ENCODE measurements around the gene MET. TPM values are rescaled to one million over a fixed set of nuclear protein-coding genes. Genes with fewer than 3 reads are reported as not detected.

The MET gene
- total and polyA plus RNA-seq, 9 donors, result 1.3 to 33.9 (median 5.8) TPM

DNA sequence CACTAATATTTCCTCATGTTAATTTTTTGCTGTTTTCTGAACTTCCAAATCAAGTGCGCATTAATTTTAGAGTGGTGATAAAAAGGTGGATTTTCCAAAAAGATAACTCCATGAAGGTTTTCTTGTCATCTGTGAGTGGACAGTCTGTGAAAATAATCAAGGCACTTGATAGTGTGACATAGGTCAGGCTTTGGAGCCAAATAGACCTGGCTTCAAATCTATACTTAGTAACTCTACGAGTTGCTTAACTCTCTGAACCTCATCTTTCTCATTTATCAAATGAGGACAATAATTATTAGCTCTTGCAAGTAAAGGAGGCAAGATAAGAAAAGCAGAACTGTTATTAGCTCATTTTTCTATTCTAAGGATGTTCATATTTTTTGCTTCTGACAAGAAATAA is 24.7 kb upstream of the MET start:
- H3K27ac ChIP-seq, result no peak overlapping the region
- no peaks in the 10 kb centered on the region for H3K9me3 ChIP-seq
- no peak overlapping the region for H3K4me3 ChIP-seq
- no peaks in the 10 kb centered on the region for H3K27me3 ChIP-seq
- intact Hi-C loops (cut with DNase I), result no loop called here
- WGBS, 3 donors, result 76 to 78% (median 78%) methylated on average over 2 of the region's 2 CpGs
- H3K36me3 ChIP-seq, result no peaks in the 10 kb centered on the region
- TF ChIP-seq, protein P1, sequence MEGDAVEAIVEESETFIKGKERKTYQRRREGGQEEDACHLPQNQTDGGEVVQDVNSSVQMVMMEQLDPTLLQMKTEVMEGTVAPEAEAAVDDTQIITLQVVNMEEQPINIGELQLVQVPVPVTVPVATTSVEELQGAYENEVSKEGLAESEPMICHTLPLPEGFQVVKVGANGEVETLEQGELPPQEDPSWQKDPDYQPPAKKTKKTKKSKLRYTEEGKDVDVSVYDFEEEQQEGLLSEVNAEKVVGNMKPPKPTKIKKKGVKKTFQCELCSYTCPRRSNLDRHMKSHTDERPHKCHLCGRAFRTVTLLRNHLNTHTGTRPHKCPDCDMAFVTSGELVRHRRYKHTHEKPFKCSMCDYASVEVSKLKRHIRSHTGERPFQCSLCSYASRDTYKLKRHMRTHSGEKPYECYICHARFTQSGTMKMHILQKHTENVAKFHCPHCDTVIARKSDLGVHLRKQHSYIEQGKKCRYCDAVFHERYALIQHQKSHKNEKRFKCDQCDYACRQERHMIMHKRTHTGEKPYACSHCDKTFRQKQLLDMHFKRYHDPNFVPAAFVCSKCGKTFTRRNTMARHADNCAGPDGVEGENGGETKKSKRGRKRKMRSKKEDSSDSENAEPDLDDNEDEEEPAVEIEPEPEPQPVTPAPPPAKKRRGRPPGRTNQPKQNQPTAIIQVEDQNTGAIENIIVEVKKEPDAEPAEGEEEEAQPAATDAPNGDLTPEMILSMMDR (IDR thresholded peaks at IDR 0.05), result no peak
- TF ChIP-seq POLR2A (IDR thresholded peaks at IDR 0.05) (no peak), EP300 (IDR thresholded peaks at IDR 0.05) (no peak)
- H3K4me1 ChIP-seq (ENCODE audit: insufficient read depth), result no peaks in the 10 kb centered on the region
- DNase-seq, result no peak

DNA sequence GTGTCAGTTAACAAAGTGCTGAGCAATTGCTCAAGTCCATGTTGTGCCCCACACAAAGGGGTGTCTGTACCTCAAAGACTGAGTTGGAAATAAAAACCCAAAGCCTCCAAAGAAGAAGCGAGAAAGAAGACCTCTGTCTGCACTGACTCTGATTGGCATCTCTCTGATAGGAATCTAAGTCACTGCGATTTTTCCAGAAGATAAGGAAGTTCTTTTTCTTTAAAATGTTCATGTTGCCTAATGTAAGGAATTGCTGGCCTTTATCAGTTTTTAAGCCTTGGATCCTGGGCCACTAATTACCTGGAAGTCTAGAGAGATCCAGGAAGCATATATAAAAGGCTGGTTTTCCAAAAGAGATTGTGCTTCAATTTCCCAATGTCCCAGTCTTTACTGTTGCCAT is 24.1 kb upstream of the MET start:
- H3K36me3 ChIP-seq, result no peaks in the 10 kb centered on the region
- no peaks in the 10 kb centered on the region for H3K4me1 ChIP-seq (ENCODE audit: insufficient read depth)
- no peak overlapping the region for H3K27ac ChIP-seq
- 79 to 91% (median 88%) methylated on average over 2 of the region's 2 CpGs for WGBS, 3 donors
- H3K27me3 ChIP-seq, result no peaks in the 10 kb centered on the region
- intact Hi-C loops (cut with DNase I), result no loop called here
- no peak overlapping the region for H3K4me3 ChIP-seq
- H3K9me3 ChIP-seq, result no peaks in the 10 kb centered on the region
- no peak for TF ChIP-seq POLR2A (IDR thresholded peaks at IDR 0.05)
- TF ChIP-seq EP300 (IDR thresholded peaks at IDR 0.05), result no peak
- TF ChIP-seq, protein P1 (IDR thresholded peaks at IDR 0.05), result no peak
- DNase-seq, result no peak

DNA sequence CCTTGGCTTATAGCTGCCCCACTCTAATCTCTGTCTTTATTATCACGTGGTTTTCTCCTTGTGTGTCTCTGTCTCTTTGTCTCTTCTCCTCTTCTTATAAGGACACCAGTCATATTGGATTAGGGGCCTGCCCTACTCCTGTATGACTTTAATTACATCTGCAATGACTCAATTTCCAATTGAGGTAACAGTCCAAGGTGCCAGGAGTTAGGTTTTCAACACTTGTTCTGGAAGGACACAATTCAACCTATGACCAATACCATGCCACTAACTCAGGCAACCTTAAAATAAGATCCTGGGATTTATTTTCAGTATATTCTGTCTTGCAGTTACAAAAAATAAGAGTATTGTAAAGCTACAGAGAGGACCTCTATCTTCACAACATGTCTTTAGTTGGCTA is 21.6 kb upstream of the MET start:
- Histone ChIP-seq H3K27ac (no peak overlapping the region), H3K36me3 (no peaks in the 10 kb centered on the region), H3K27me3 (no peaks in the 10 kb centered on the region), H3K4me3 (no peak overlapping the region), H3K9me3 (no peaks in the 10 kb centered on the region), H3K4me1 (ENCODE audit: insufficient read depth) (no peaks in the 10 kb centered on the region)
- 75 to 80% (median 78%) methylated on average over 1 of the region's 1 CpG for WGBS, 3 donors
- DNase-seq, result no peak
- intact Hi-C loops (cut with DNase I), result no loop called here
- TF ChIP-seq POLR2A (IDR thresholded peaks at IDR 0.05), result no peak
- TF ChIP-seq, protein P1 (IDR thresholded peaks at IDR 0.05), result no peak
- no peak for TF ChIP-seq EP300 (IDR thresholded peaks at IDR 0.05)

DNA sequence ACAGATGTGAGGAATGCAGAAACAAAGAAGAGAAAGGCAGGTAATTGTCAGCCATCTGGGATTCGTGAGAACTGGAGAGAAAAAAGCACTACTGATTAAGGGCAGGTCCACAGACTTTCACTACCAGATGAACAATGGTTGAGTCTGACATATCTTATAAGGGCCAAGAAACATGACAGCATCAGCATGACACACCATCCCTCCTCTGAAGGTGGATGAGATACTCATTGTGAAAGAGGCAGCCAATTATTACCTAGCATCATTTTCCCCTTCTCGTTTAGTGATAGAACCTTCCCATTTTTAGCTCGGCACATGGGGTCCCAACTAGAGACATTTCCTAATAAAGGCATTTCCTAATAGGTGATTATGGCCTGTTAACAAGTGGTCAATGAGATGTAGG is 19.2 kb upstream of the MET start:
- WGBS, 3 donors, result 86 to 95% (median 89%) methylated on average over 3 of the region's 3 CpGs
- no peak for DNase-seq
- Histone ChIP-seq H3K4me3 (no peak overlapping the region), H3K9me3 (no peaks in the 10 kb centered on the region), H3K4me1 (ENCODE audit: insufficient read depth) (no peaks in the 10 kb centered on the region), H3K27ac (no peak overlapping the region), H3K36me3 (no peaks in the 10 kb centered on the region), H3K27me3 (no peaks in the 10 kb centered on the region)
- TF ChIP-seq POLR2A (IDR thresholded peaks at IDR 0.05), result no peak
- no peak for TF ChIP-seq EP300 (IDR thresholded peaks at IDR 0.05)
- TF ChIP-seq, protein P1 (IDR thresholded peaks at IDR 0.05), result no peak
- intact Hi-C loops (cut with DNase I), result no loop called here

DNA sequence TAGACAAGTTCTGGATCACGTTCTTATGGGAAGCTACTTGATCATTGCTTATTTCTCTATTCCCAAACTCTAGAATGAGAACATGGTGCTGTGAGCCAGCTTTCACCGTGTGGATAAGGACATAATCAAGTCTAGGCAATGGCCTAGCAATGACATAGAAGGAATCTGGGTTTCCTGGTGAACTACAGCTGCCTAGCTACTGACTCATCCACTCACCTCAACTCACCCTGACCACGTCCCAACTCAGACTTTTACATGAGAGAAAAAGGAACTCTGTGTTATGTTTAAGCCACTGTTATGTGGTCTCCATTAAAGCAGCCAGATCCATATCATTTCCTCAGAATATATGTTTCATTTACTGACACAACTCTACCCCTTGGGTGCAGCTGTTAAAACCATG is 18.8 kb upstream of the MET start:
- intact Hi-C loops (cut with DNase I), result no loop called here
- H3K9me3 ChIP-seq, result no peaks in the 10 kb centered on the region
- 58 to 69% (median 65%) methylated on average over 3 of the region's 3 CpGs for WGBS, 3 donors
- H3K4me1 ChIP-seq (ENCODE audit: insufficient read depth), result no peaks in the 10 kb centered on the region
- no peaks in the 10 kb centered on the region for H3K27me3 ChIP-seq
- no peak overlapping the region for H3K4me3 ChIP-seq
- H3K27ac ChIP-seq, result no peak overlapping the region
- no peak for TF ChIP-seq POLR2A (IDR thresholded peaks at IDR 0.05)
- TF ChIP-seq, protein P1 (IDR thresholded peaks at IDR 0.05), result no peak
- no peaks in the 10 kb centered on the region for H3K36me3 ChIP-seq
- DNase-seq, result no peak
